Vagina (tissue), 2 donors: Measurements from ENCODE around the gene KRT84.

Source experiments
- CTCF ChIP-seq, 3 experiments: fragments of 450-650 bp in 2 of 3; fragments of 200-600 bp in 1 of 3; sonication (generic) in 1 of 3; IDR thresholded peaks; one replicate each; pipeline ENCODE4 v1.5.1; 2017 to 2019; ENCODE audit warnings: antibody characterized with exemption in 3 of 3, mild to moderate bottlenecking in 2 of 3, moderate library complexity in 2 of 3
- POLR2AphosphoS5 ChIP-seq, 2 donors: sonication (generic); formaldehyde crosslinking; IDR thresholded peaks; one replicate each; pipeline ENCODE4 v1.9.0; 2017; ENCODE audit warnings: antibody characterized with exemption in 2 of 2, mild to moderate bottlenecking in 2 of 2, low read depth in 1 of 2; ENCODE audit not compliant: insufficient read depth in 1 of 2

DNA sequence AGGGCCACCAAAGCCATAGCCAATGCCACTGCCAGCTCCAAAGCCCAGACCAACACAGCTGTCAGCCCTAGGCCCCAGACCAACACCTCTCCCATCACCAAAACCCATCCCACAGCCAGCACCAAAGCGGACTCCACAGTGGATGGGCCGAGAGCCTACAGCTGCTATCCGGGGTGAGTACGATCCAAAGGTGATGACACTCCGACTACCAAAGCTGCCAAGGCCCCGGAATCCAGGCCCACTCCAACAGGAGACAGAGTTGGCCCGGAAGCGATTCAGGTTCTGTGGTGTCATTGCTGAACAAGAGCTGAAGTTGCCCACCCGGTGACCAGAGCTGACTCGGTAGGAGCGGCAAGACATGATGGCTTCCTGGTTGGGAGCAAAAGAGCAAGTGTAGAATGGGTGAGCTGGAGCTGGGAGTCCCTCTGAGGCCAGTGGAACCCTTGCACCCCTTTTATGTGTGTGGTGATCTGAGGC lies at the start of gene KRT84:
- TF ChIP-seq CTCF (IDR thresholded peaks at IDR 0.05) (no peak), POLR2AphosphoS5 (IDR thresholded peaks at IDR 0.05; ENCODE audit: insufficient read depth in 1 of 2, low read depth in 1 of 2) (no peak)
